Fibroblast of lung (primary cell): ENCODE measurements around the gene RPS4Y1.

Experiments used
- EZH2 ChIP-seq: IDR thresholded peaks from 2 replicates; pipeline ENCODE4 v1.5.1; 2012; ENCODE audit warnings: low read length, control low read depth, mild to moderate bottlenecking; ENCODE audit errors: missing control alignments
- TF ChIP-seq, protein P1 (sequence below), 2 donors: IDR thresholded peaks in 1 of 2; conservative IDR thresholded peaks in 1 of 2; 1 replicate in 1 of 2; 2 replicates in 1 of 2; pipeline ENCODE4 v1.5.1; 2011 to 2012; ENCODE audit warnings: low read length in 2 of 2, control low read depth in 1 of 2, inconsistent platforms in 1 of 2, low read depth in 1 of 2, mild to moderate bottlenecking in 1 of 2

DNA sequence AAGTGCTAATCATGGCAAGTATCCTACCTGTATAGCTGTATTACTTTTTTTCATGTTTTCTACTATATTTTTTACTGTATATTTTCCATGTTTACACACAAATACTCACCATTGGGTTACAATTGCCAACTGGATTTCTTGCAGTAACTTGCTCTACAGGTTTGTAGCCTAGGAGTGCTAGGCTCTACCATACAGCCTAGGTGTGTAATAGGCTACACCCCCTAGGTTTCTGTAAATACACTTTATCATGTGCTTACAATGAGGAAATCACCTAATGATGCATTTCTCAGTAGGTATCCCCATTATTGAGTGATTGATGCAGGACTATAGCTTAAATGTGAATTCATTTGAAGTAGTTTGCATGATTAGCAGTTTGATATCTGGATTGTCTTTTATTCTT lies 43.4 kb upstream of the RPS4Y1 start:
- TF ChIP-seq, protein P1, sequence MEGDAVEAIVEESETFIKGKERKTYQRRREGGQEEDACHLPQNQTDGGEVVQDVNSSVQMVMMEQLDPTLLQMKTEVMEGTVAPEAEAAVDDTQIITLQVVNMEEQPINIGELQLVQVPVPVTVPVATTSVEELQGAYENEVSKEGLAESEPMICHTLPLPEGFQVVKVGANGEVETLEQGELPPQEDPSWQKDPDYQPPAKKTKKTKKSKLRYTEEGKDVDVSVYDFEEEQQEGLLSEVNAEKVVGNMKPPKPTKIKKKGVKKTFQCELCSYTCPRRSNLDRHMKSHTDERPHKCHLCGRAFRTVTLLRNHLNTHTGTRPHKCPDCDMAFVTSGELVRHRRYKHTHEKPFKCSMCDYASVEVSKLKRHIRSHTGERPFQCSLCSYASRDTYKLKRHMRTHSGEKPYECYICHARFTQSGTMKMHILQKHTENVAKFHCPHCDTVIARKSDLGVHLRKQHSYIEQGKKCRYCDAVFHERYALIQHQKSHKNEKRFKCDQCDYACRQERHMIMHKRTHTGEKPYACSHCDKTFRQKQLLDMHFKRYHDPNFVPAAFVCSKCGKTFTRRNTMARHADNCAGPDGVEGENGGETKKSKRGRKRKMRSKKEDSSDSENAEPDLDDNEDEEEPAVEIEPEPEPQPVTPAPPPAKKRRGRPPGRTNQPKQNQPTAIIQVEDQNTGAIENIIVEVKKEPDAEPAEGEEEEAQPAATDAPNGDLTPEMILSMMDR (conservative IDR thresholded peaks at IDR 0.05 in 1 of 2, IDR thresholded peaks at IDR 0.05 in 1 of 2; ENCODE audit: low read depth in 1 of 2, low read length in 2 of 2) = no peak
- no peak for TF ChIP-seq EZH2
